GM12878 (cell line): ENCODE data around the gene PITPNM2. TPM values are rescaled to one million over a fixed set of nuclear protein-coding genes. Genes with fewer than 3 reads are reported as not detected.

Experiments
- ATAC-seq: fragments of 200-7000 bp; cut with Tn5 transposase; 3 replicates; pipeline ENCODE4 v1.9.1; 2020; ENCODE audit warnings: mild to moderate bottlenecking, moderate library complexity
- BruUV-seq: library from RNA; stranded (reverse); fragments of 400-500 nt; replicated peaks from 2 replicates; lab custom pipeline; 2021; lab: Mats Ljungman, UMichigan
- CTCF ChIA-PET: fragments of 300-600 bp; sonication (Branson Sonifier 250); formaldehyde crosslinking; extraction: SDS; loops from one replicate; lab custom pipeline; 2021; ENCODE audit warnings: inconsistent platforms; lab: Yijun Ruan, JAX
- POLR2A ChIA-PET: fragments of 350-600 bp; formaldehyde crosslinking; extraction: SDS; loops from one replicate; lab custom pipeline; 2021; ENCODE audit warnings: inconsistent platforms; lab: Charles Lee
- RAD21 ChIA-PET: fragments of 300-600 bp; sonication (Branson Sonifier 250); formaldehyde crosslinking; loops from one replicate; lab custom pipeline; 2023; ENCODE audit warnings: antibody characterized with exemption; ENCODE audit not compliant: unreplicated experiment; lab: Charles Lee
- SMC1A ChIA-PET: fragments of 300-600 bp; sonication (Branson Sonifier 250); formaldehyde crosslinking; loops from one replicate; lab custom pipeline; 2023; ENCODE audit not compliant: unreplicated experiment, uncharacterized antibody; lab: Charles Lee
- DNase-seq: peaks from one replicate; pipeline ENCODE4 v3.0.0-alpha.2; 2011; ENCODE audit warnings: low read depth, low spot score
- FAIRE-seq: peaks from 3 replicates; lab custom pipeline; 2011; peaks lifted over from hg19 to GRCh38; lab: Jason Lieb, UNC
- H2AFZ ChIP-seq: 2 replicates; pipeline ENCODE4 v1.6.0; 2011; ENCODE audit warnings: low read depth, low read length, control low read depth; ENCODE audit not compliant: control insufficient read depth
- H3K27ac ChIP-seq: 2 replicates; pipeline ENCODE4 v1.5.1; 2011; ENCODE audit warnings: control low read depth; ENCODE audit not compliant: control insufficient read depth, insufficient read depth
- H3K27me3 ChIP-seq, 2 experiments: replicated peaks in 1 of 2; 2 replicates each; pipeline versions ENCODE4 v1.6.0 to v1.6.1; 2011; ENCODE audit warnings: low read length in 1 of 2; ENCODE audit not compliant: control insufficient read depth in 2 of 2, insufficient read depth in 2 of 2
- H3K36me3 ChIP-seq, 2 experiments: 2 replicates each; pipeline ENCODE4 v1.5.1; 2011; ENCODE audit warnings: low read length in 1 of 2; ENCODE audit not compliant: control insufficient read depth in 2 of 2, insufficient read depth in 2 of 2
- H3K4me1 ChIP-seq: 2 replicates; pipeline ENCODE4 v1.6.1; 2011; ENCODE audit warnings: mild to moderate bottlenecking, low read length, moderate library complexity, mixed read lengths; ENCODE audit not compliant: control insufficient read depth, insufficient read depth
- H3K4me2 ChIP-seq: 2 replicates; pipeline ENCODE4 v1.6.0; 2011; ENCODE audit warnings: control low read depth; ENCODE audit not compliant: control insufficient read depth, insufficient read depth
- H3K4me3 ChIP-seq: fragments of 200-600 bp; sonication (generic); 2 replicates; pipeline ENCODE4 v1.5.1; 2016
- H3K79me2 ChIP-seq: 2 replicates; pipeline ENCODE4 v1.6.0; 2011; ENCODE audit warnings: low read length; ENCODE audit not compliant: control insufficient read depth, insufficient read depth
- H3K9ac ChIP-seq: 2 replicates; pipeline ENCODE4 v1.8.0; 2011; ENCODE audit warnings: low read length, control low read depth, mixed read lengths; ENCODE audit not compliant: control insufficient read depth, insufficient read depth
- H3K9me3 ChIP-seq: replicated peaks from 3 replicates; pipeline ENCODE4 v1.5.1; 2011; ENCODE audit warnings: mild to moderate bottlenecking, low read length; ENCODE audit not compliant: control insufficient read depth, insufficient read depth
- H4K20me1 ChIP-seq: 2 replicates; pipeline ENCODE4 v1.6.0; 2011; ENCODE audit not compliant: control insufficient read depth, insufficient read depth
- BCL3 ChIP-seq: IDR thresholded peaks from 2 replicates; pipeline ENCODE4 v1.6.1; 2011; ENCODE audit warnings: borderline replicate concordance, low read depth, mild to moderate bottlenecking, moderate library complexity, low read length; ENCODE audit not compliant: insufficient read depth, poor library complexity, severe bottlenecking
- BHLHE40 ChIP-seq, 2 experiments: fragments of 450-650 bp in 1 of 2; IDR thresholded peaks; 2 replicates each; pipeline ENCODE4 v1.6.1; 2011 to 2017; ENCODE audit warnings: low read depth in 2 of 2, borderline replicate concordance in 1 of 2, improper control_type of control experiment in 1 of 2, low read length in 1 of 2, mild to moderate bottlenecking in 1 of 2
- CBX3 ChIP-seq: fragments of 200-600 bp; sonication (generic); IDR thresholded peaks from 2 replicates; pipeline ENCODE4 v1.6.1; 2016; ENCODE audit warnings: low read depth, borderline replicate concordance
- EED ChIP-seq: sonication (generic); IDR thresholded peaks from 2 replicates; pipeline ENCODE4 v1.6.1; 2016; ENCODE audit warnings: antibody characterized with exemption, low read depth
- FOS ChIP-seq: IDR thresholded peaks from 3 replicates; pipeline ENCODE4 v1.6.1; 2011; ENCODE audit warnings: borderline replicate concordance; ENCODE audit not compliant: insufficient read length; ENCODE audit errors: extremely low read depth
- FOXM1 ChIP-seq: IDR thresholded peaks from 2 replicates; pipeline ENCODE4 v1.6.1; 2012; ENCODE audit warnings: low read depth, mild to moderate bottlenecking, inconsistent platforms, low read length, moderate library complexity
- HDGF ChIP-seq: fragments of 450-650 bp; IDR thresholded peaks from 2 replicates; pipeline ENCODE4 v1.6.1; 2016; ENCODE audit warnings: antibody characterized with exemption
- IRF4 ChIP-seq: IDR thresholded peaks from 2 replicates; pipeline ENCODE4 v1.6.1; 2011; ENCODE audit warnings: low read depth, low read length
- KDM1A ChIP-seq: fragments of 200-600 bp; sonication (generic); IDR thresholded peaks from 2 replicates; pipeline ENCODE4 v1.6.1; 2016; ENCODE audit warnings: borderline replicate concordance
- MLLT1 ChIP-seq: fragments of 450-650 bp; IDR thresholded peaks from 2 replicates; pipeline ENCODE4 v1.6.1; 2016; ENCODE audit warnings: mild to moderate bottlenecking
- MYB ChIP-seq: fragments of 150-350 bp; IDR thresholded peaks from 2 replicates; pipeline ENCODE4 v1.6.1; 2014; ENCODE audit warnings: mild to moderate bottlenecking, low read depth, low read length, borderline replicate concordance
- MYC ChIP-seq: IDR thresholded peaks from 2 replicates; pipeline ENCODE4 v1.6.1; 2011; ENCODE audit warnings: mild to moderate bottlenecking, low read length, moderate library complexity, inconsistent platforms; ENCODE audit not compliant: insufficient read depth, insufficient replicate concordance, insufficient read length, severe bottlenecking
- NFXL1 ChIP-seq: fragments of 450-650 bp; IDR thresholded peaks from 2 replicates; pipeline ENCODE4 v1.6.1; 2017; ENCODE audit warnings: antibody characterized with exemption, mild to moderate bottlenecking, borderline replicate concordance
- PAX5 ChIP-seq: IDR thresholded peaks from 2 replicates; pipeline ENCODE4 v1.6.1; 2011; ENCODE audit warnings: low read depth, low read length, borderline replicate concordance
- PAX8 ChIP-seq: fragments of 450-650 bp; IDR thresholded peaks from 2 replicates; pipeline ENCODE4 v1.6.1; 2017; ENCODE audit warnings: mild to moderate bottlenecking, moderate library complexity
- RBBP5 ChIP-seq: fragments of 200-600 bp; sonication (generic); conservative IDR thresholded peaks from 2 replicates; pipeline ENCODE4 v1.6.1; 2016
- RUNX3 ChIP-seq: IDR thresholded peaks from 2 replicates; pipeline ENCODE4 v1.6.1; 2012; ENCODE audit warnings: low read length, inconsistent platforms
- SMAD5 ChIP-seq: IDR thresholded peaks from 2 replicates; pipeline ENCODE4 v1.6.1; 2016; ENCODE audit warnings: antibody characterized with exemption, low read depth
- WGBS: methylation state at CpG from one replicate; pipeline ENCODE4 v1.1.6; 2016; ENCODE audit warnings: low lambda C conversion rate; ENCODE audit not compliant: insufficient replicate concordance, insufficient coverage; ENCODE audit errors: missing lambda C conversion rate; 5-methylcytosine and 5-hydroxymethylcytosine counted together
- in situ Hi-C: fragments of 300-500 bp; cut with MboI; formaldehyde crosslinking; loops from 9 replicates; pipeline ENCODE4 v1.14.3; 2018; ENCODE audit warnings: mixed read lengths
- intact Hi-C: fragments of 100-400 bp; cut with micrococcal nuclease; formaldehyde crosslinking; loops from one replicate; pipeline ENCODE4 v1.14.2; 2022; ENCODE audit not compliant: unreplicated experiment
- polyA plus RNA-seq, 11 experiments: library from polyadenylated mRNA; depleted of rRNA in 4 of 11; unstranded in 6 of 11; stranded (reverse) in 5 of 11; fragments of >200 nt; fragmentation: Nextera tagmentation in 4 of 11; fragmentation: Illumina TruSeq in 1 of 11; extraction: Ambion mirVana in 4 of 11; extraction: Trizol in 1 of 11; gene quantifications; 1 replicate in 1 of 11; 2 replicates in 10 of 11; pipeline versions ENCODE4 v1.2.1 to v1.2.3, GENCODE V29; 2011 to 2016; ENCODE audit warnings: inconsistent platforms in 2 of 11, missing spikeins in 2 of 11, low read depth in 1 of 11
- total RNA-seq, 4 experiments: library from RNA; depleted of rRNA in 3 of 4; stranded (reverse); fragments of >200 nt in 3 of 4; fragmentation: Illumina TruSeq in 1 of 4; extraction: Trizol in 1 of 4; gene quantifications; 2 replicates each; pipeline versions ENCODE4 v1.2.1 to v1.2.3, GENCODE V29; 2013 to 2021
- TF ChIP-seq, protein P1 (sequence below): fragments of 450-650 bp; IDR thresholded peaks from 2 replicates; pipeline ENCODE4 v1.6.1; 2014; ENCODE audit warnings: mild to moderate bottlenecking
- TF ChIP-seq, protein P2 (sequence below): IDR thresholded peaks from 2 replicates; pipeline ENCODE4 v1.6.1; 2011; ENCODE audit warnings: borderline replicate concordance, low read depth, mild to moderate bottlenecking, moderate library complexity, mixed read lengths, low read length; ENCODE audit not compliant: insufficient read depth; ENCODE audit errors: extremely low read length

PITPNM2 gene
- total and polyA plus RNA-seq, 10 of the 15 experiments (the other 5 are each of a cell fraction or from before 2014, with no cell fraction given), result 0.03 to 1.0 (median 0.24) TPM; not detected in 1

DNA sequence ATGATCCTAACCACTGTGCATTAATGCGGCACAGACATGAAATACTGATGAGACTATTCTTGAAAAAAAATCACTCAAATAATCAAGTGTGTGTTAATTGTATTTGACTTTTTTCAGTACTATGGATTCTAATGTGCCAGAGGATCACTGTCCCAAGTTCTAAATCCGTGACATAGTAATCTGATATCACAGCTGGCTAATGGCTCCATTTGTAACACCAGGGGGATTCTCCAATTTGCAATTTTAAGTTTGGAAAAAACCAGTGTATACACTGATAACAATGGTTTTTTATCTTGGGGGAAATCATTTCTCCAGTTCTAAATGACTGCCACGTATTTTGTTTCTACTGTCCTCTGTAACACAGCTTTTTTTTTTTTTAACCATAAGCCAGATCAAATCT lies 49.0 kb upstream of the PITPNM2 start (continued):
- TF ChIP-seq MYB (no peak), BCL3 (no peak), CBX3 (no peak), HDGF (no peak), MYC (no peak), BHLHE40 (IDR thresholded peaks at IDR 0.05; ENCODE audit: borderline replicate concordance in 1 of 2, low read depth in 2 of 2, low read length in 1 of 2) (no peak)
- TF ChIP-seq, protein P1, sequence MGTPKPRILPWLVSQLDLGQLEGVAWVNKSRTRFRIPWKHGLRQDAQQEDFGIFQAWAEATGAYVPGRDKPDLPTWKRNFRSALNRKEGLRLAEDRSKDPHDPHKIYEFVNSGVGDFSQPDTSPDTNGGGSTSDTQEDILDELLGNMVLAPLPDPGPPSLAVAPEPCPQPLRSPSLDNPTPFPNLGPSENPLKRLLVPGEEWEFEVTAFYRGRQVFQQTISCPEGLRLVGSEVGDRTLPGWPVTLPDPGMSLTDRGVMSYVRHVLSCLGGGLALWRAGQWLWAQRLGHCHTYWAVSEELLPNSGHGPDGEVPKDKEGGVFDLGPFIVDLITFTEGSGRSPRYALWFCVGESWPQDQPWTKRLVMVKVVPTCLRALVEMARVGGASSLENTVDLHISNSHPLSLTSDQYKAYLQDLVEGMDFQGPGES, result no peak

DNA sequence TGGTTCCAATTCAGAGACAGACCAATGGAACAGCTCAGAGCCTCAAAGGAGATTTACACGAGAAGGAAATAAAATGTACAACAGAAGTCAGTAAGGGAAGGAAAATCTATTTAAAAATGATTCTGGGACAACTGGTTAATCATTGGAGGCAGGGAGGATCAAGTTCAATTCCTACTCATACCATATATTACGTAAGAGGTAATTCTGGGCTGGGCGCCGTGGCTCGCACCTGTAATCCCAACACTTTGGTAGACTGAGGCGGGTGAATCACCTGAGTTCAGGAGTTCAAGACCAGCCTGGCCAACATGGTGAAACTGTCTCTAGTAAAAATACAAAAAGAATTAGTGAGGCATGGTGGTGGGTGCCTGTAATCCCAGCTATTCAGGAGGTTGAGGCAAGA lies 36.7 kb upstream of the PITPNM2 start:
- ChIA-PET RAD21 (no interaction called here), CTCF (interaction anchor here (0.6 kb wide), 1 partner anchor 22 kb away, joined by 5 read pairs; no protein-coding TSS in a partner anchor), SMC1A (interaction anchor here (0.6 kb wide), 1 partner anchor 287 kb away, joined by 3 read pairs; no protein-coding TSS in a partner anchor), POLR2A (interaction anchor here (0.6 kb wide), 1 partner anchor 12 kb away, joined by 3 read pairs; no protein-coding TSS in a partner anchor)
- peaks cover 2 to 13% of the 10 kb centered on the region in 2 experiments for H3K36me3 ChIP-seq
- no peaks in the 10 kb centered on the region for H3K9me3 ChIP-seq
- H3K4me1 ChIP-seq, result no peaks in the 10 kb centered on the region
- in situ Hi-C loops, result no loop called here
- intact Hi-C loops, result no loop called here
- no peak overlapping the region for H3K9ac ChIP-seq
- no peaks in the 10 kb centered on the region for H4K20me1 ChIP-seq
- H3K27me3 ChIP-seq, result no peaks in the 10 kb centered on the region
- no peak for FAIRE-seq
- no peak for DNase-seq
- ATAC-seq, result no peak
- BruUV-seq, result no TSS peak
- H3K27ac ChIP-seq, result no peak overlapping the region
- no peak overlapping the region for H3K4me3 ChIP-seq
- H2AFZ ChIP-seq, result no peak overlapping the region
- 98% methylated on average over 6 of the region's 6 CpGs for WGBS
- H3K79me2 ChIP-seq, result no peaks in the 10 kb centered on the region
- no peak overlapping the region for H3K4me2 ChIP-seq
- TF ChIP-seq FOXM1 (no peak), PAX8 (no peak), RUNX3 (no peak), RBBP5 (no peak), IRF4 (no peak), KDM1A (no peak), NFXL1 (no peak), EED (no peak), MLLT1 (no peak), FOS (no peak), SMAD5 (no peak), HDGF (no peak), PAX5 (no peak)
- TF ChIP-seq, protein P2, sequence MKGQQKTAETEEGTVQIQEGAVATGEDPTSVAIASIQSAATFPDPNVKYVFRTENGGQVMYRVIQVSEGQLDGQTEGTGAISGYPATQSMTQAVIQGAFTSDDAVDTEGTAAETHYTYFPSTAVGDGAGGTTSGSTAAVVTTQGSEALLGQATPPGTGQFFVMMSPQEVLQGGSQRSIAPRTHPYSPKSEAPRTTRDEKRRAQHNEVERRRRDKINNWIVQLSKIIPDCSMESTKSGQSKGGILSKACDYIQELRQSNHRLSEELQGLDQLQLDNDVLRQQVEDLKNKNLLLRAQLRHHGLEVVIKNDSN, result no peak
